Measurements from ENCODE around the gene JDP2.
A peak's percentile ranks its signal among the peaks of the same experiment; 100 is the strongest.
"Not testable (repeated sequence)": the region's sequence is repeated elsewhere in the genome, so short reads cannot be mapped to it uniquely, and the experiment has no call there.

Gene JDP2

GRCh38 chr14:75470238-75470797 is 42.5 kb downstream of the JDP2 start:
- peak overlapping the region; percentile 31 for H3K4me2 ChIP-seq (ENCODE audit: low read length)
- peak overlapping the region; percentile 100 for H3K27ac ChIP-seq (ENCODE audit: low read depth, low read length, poor library complexity, severe bottlenecking)
- TF ChIP-seq CTCF (IDR thresholded peaks at IDR 0.05; ENCODE audit: low read length): no peak
- TF ChIP-seq EZH2 (IDR thresholded peaks at IDR 0.05; ENCODE audit: borderline replicate concordance, low read length): no peak
- no peaks in the 10 kb centered on the region for H3K27me3 ChIP-seq (ENCODE audit: insufficient read depth, low read length)
- H4K20me1 ChIP-seq (ENCODE audit: insufficient read depth, low read length): no peaks in the 10 kb centered on the region
- H3K4me3 ChIP-seq (ENCODE audit: low read depth, low read length, poor library complexity, severe bottlenecking): peak overlapping the region; percentile 2
- no peaks in the 10 kb centered on the region for H3K9me2 ChIP-seq (ENCODE audit: low read depth, low read length)
- H3F3A ChIP-seq (ENCODE audit: insufficient read depth, low read length): 0 out of 2 replicates have a peak, but pooled peaks cover 8% of the 10 kb centered on the region
- H3K79me2 ChIP-seq (ENCODE audit: insufficient read depth, low read length): no peaks in the 10 kb centered on the region
- H3K36me3 ChIP-seq (ENCODE audit: insufficient read depth, low read length): peaks cover 60% of the 10 kb centered on the region; the same call in 1 of the 2 replicates
- H2AFZ ChIP-seq (ENCODE audit: low read length): no peak overlapping the region
- peak overlapping the region; percentile 84 for H3K9ac ChIP-seq (ENCODE audit: low read length)
- peaks cover 96% of the 10 kb centered on the region for H3K4me1 ChIP-seq (ENCODE audit: insufficient read depth, low read length, severe bottlenecking)
- no peaks in the 10 kb centered on the region for H3K9me3 ChIP-seq (ENCODE audit: low read length)

DNA sequence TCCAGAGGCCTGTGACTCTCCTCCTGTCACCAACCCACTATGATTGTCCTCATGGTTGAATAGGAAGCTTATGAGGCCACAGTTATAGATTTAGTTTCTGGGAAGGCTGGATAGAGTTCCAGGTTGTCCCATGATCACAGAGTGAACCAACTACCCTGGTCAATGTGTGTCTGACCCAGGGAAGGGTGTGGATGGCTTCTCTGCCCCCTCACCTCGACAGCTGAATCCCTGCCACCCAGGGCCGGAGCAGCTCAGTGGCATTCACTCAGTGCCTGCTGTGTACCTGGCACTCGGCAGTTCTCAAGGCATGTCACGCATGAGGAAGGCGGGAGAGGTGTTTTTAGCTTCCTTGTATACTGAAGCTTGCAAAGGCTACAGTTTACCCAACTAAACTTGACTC is 43.2 kb downstream of the JDP2 start:
- Histone ChIP-seq H3K79me2 (ENCODE audit: insufficient read depth, low read length) (no peaks in the 10 kb centered on the region), H3K9ac (ENCODE audit: low read length) (peak overlapping the region; percentile 62), H3K4me1 (ENCODE audit: insufficient read depth, low read length, severe bottlenecking) (peaks cover 96% of the 10 kb centered on the region), H3K36me3 (ENCODE audit: insufficient read depth, low read length) (peaks cover 58% of the 10 kb centered on the region; the same call in 1 of the 2 replicates), H3K4me2 (ENCODE audit: low read length) (peak overlapping the region; percentile 31), H3K27ac (ENCODE audit: low read depth, low read length, poor library complexity, severe bottlenecking) (peak overlapping the region; percentile 100), H3K9me2 (ENCODE audit: low read depth, low read length) (no peaks in the 10 kb centered on the region), H3K9me3 (ENCODE audit: low read length) (no peaks in the 10 kb centered on the region), H3K4me3 (ENCODE audit: low read depth, low read length, poor library complexity, severe bottlenecking) (peak overlapping the region; percentile 2), H2AFZ (ENCODE audit: low read length) (no peak overlapping the region), H3F3A (ENCODE audit: insufficient read depth, low read length) (0 out of 2 replicates have a peak, but pooled peaks cover 8% of the 10 kb centered on the region), H3K27me3 (ENCODE audit: insufficient read depth, low read length) (no peaks in the 10 kb centered on the region), H4K20me1 (ENCODE audit: insufficient read depth, low read length) (no peaks in the 10 kb centered on the region)
- TF ChIP-seq EZH2 (IDR thresholded peaks at IDR 0.05; ENCODE audit: borderline replicate concordance, low read length) (no peak), CTCF (IDR thresholded peaks at IDR 0.05; ENCODE audit: low read length) (no peak)

DNA sequence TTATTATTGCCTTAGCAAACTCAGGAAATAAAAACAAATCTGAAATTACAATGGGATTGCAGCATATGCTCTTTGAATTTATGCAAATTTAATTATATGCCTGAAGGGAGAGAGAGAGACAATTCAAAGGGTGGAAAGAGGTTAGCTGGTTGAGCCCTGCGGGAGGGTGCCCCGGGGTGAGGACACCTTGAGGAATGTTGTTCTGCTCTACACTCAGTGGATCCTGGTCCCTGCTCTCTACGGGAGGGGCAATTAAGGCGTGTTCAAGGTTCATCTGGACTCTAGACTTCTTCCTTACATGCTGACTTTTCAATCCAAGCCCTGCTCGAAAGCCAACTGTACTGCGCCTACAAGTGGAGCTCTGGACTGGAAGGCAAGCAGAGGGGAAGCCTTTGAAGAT is 46.3 kb downstream of the JDP2 start:
- H3K9me3 ChIP-seq (ENCODE audit: low read length); H3K27me3 ChIP-seq (ENCODE audit: insufficient read depth, low read length); H3K4me3 ChIP-seq (ENCODE audit: low read depth, low read length, poor library complexity, severe bottlenecking); H3K9ac ChIP-seq (ENCODE audit: low read length); H3F3A ChIP-seq (ENCODE audit: insufficient read depth, low read length); H3K9me2 ChIP-seq (ENCODE audit: low read depth, low read length); H4K20me1 ChIP-seq (ENCODE audit: insufficient read depth, low read length); H2AFZ ChIP-seq (ENCODE audit: low read length); H3K79me2 ChIP-seq (ENCODE audit: insufficient read depth, low read length): not testable (repeated sequence)
- Histone ChIP-seq H3K36me3 (ENCODE audit: insufficient read depth, low read length) (peaks cover 47% of the 10 kb centered on the region; the same call in 1 of the 2 replicates), H3K4me1 (ENCODE audit: insufficient read depth, low read length, severe bottlenecking) (peaks cover 82% of the 10 kb centered on the region), H3K27ac (ENCODE audit: low read depth, low read length, poor library complexity, severe bottlenecking) (peak overlapping the region; percentile 53), H3K4me2 (ENCODE audit: low read length) (peak overlapping the region; percentile 35; the same call in 1 of the 2 replicates)

Measured in OCI-LY1 (cell line).